Measurements from ENCODE around the gene MPEG1. TPM values are rescaled to one million over a fixed set of nuclear protein-coding genes. Genes with fewer than 3 reads are reported as not detected.

Gene MPEG1
- total and polyA plus RNA-seq, 12 donors, result 2.9 to 45.9 (median 5.9) TPM

GRCh38 chr11:59219836-59220235, 7.1 kb upstream of the MPEG1 start:
- Histone ChIP-seq H3K27me3 (no peaks in the 10 kb centered on the region), H3K4me1 (peaks cover 0 to 86% (median 15%) of the 10 kb centered on the region in 9 donors), H3K9me3 (no peaks in the 10 kb centered on the region), H3K4me3 (no peak overlapping the region), H3K36me3 (no peaks in the 10 kb centered on the region), H3K27ac (no peak overlapping the region)
- 61 to 74% methylated on average over 4 of the region's 4 CpGs for WGBS, 2 donors
- no peak for TF ChIP-seq CTCF (IDR thresholded peaks at IDR 0.05)
- ATAC-seq, result no peak
- no peak for DNase-seq
- intact Hi-C loops (cut with DNase I), result loop anchor here in 1 of 10 donors (5.0 kb wide), 1 partner anchor 62 kb away; no protein-coding TSS in a partner anchor

GRCh38 chr11:59218893-59219292, 6.2 kb upstream of the MPEG1 start:
- no peaks in the 10 kb centered on the region for H3K36me3 ChIP-seq
- no peak overlapping the region for H3K4me3 ChIP-seq
- intact Hi-C loops (cut with DNase I), result no loop called here
- peaks cover 0 to 80% (median 7%) of the 10 kb centered on the region in 9 donors for H3K4me1 ChIP-seq
- H3K9me3 ChIP-seq, result no peaks in the 10 kb centered on the region
- 50 to 53% methylated on average over 2 of the region's 2 CpGs for WGBS, 2 donors
- no peak for ATAC-seq
- no peaks in the 10 kb centered on the region for H3K27me3 ChIP-seq
- no peak for TF ChIP-seq CTCF (IDR thresholded peaks at IDR 0.05)
- DNase-seq, result no peak
- peak overlapping the region in 1 of 10 donors; percentile 87 for H3K27ac ChIP-seq

GRCh38 chr11:59218319-59218718, 5.6 kb upstream of the MPEG1 start:
- Histone ChIP-seq H3K4me1 (peaks cover 0 to 80% (median 7%) of the 10 kb centered on the region in 9 donors), H3K27ac (peak overlapping the region in 4 of 10 donors; percentile 34 to 87 (median 50))
- intact Hi-C loops (cut with DNase I), result no loop called here

More at GRCh38 chr11:59218319-59218718, 5.6 kb upstream of the MPEG1 start:
- Histone ChIP-seq H3K9me3 (no peaks in the 10 kb centered on the region), H3K36me3 (no peaks in the 10 kb centered on the region), H3K27me3 (no peaks in the 10 kb centered on the region), H3K4me3 (no peak overlapping the region)
- WGBS, 2 donors, result 90 to 94% methylated on average over 4 of the region's 4 CpGs
- DNase-seq (no peak), ATAC-seq (no peak)
- TF ChIP-seq CTCF (IDR thresholded peaks at IDR 0.05), result no peak

Measured in heart right ventricle (tissue), 16 donors.